NCI-H748 treated with DMSO at 0.1 percent for 48 hours (cell line): ENCODE data around the gene SLC35E4.
"Not testable (repeated sequence)": the region's sequence is repeated elsewhere in the genome, so short reads cannot be mapped to it uniquely, and the experiment has no call there.

Experiments used
- DNase-seq: peaks from one replicate; lab custom pipeline; 2025; lab: John Stamatoyannopoulos, UW

SLC35E4 gene

DNA sequence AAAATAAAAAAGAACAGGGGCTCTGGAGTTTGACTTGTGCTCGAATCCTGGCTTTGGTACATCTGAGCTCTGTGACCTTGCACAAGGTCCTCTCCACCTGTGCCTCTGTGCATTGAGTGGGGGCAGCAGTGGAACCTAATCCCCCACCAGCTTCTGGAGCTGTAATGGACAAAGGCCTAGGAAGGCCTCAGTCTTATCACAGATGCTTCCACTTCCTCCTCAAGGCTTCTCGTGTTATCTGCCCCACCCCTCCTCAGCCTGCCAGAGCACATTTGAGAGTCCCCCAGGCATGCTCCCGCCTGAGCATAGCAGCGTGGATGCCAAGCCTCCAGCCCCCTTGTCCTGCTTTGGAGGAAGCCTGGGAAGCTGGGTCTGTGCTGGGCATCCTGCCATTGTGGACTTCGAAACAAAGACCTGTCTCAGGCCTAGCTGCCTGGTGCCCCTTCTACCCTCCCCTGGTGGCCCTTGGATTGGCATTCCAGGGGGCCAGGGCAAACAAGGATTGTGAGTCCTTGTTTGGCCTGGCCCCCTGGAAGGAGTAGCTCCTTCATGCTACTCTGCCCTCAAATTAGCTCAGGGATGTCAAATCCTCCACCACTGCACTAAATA, 15.0 kb downstream of the SLC35E4 start:
- no peak for DNase-seq

DNA sequence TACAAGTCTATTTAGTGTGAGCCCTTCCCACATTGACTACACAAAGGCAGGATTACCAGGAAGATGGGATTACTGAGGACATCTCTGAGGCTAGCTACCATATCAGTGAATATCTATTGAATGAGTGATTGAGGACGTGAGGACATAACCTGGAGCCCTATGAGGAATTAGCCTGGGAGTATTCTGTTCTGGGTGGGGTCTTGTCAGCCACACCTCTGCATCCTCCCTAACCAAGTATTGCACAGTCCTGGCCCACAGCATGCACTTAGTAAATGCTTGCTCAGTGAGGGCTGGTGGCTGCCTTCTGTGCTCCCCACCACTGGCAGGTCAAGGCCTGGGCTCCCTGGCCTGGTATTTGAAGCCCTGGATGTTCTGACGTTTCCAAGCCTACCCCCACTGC, 17.3 kb downstream of the SLC35E4 start:
- DNase-seq = no peak

DNA sequence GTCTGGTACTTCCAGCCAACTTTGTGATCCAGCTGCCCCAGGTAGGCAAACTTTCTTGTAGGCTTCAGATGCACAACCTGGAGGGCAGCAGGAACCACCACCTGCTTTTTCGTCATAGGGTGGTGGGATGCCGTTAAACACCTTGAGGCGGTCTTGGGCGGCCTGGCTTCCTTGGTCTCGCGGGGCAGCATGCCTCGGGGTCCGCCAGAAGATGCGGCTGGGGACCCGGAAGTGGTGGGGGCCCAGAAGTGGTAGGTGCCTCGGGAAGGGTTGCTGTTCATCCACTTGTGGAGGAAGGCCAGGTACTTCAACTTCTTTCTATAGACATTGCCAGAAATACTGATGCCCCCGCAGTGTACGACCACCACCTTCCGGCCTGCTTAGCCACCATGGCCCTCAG, 18.8 kb downstream of the SLC35E4 start:
- no peak for DNase-seq

DNA sequence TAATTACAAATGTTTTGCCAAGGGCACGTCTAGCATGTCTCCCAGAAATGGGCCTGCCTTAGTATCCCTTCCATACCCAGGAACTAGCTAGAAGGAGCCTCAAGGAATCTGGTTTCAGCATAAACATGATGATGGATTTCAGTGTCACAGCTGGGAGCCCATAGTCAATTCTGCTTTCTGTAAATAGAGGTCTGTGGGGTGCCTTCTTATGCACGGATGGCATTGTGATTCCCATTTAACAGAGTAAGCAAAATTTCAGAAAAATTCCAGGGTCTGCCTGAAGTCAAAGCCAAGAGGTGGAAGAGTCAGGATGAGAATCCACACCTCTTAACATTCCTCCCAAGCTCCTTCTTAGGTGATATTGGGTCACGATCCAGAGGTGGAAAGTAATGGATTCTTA, 20.0 kb downstream of the SLC35E4 start:
- no peak for DNase-seq

DNA sequence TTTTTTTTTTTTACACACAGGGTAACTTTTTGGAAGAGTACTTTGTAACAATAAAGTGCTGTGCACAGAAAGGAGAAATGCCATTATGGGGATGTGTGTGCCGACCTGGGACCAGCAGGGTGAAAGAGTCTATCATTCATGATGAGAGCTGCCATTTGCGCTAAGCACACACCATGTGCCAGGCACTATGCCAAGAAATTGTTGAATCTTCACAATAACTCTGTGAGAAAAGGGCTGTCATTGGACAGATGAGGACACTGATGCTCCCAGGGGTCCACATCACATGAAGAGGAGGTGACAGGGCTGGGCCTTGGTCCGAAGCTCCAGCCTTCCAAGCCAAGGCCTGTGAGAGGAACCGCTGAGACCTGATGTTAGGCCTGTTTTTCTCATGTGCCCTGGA, 26.5 kb downstream of the SLC35E4 start:
- peak; percentile 25 for DNase-seq

DNA sequence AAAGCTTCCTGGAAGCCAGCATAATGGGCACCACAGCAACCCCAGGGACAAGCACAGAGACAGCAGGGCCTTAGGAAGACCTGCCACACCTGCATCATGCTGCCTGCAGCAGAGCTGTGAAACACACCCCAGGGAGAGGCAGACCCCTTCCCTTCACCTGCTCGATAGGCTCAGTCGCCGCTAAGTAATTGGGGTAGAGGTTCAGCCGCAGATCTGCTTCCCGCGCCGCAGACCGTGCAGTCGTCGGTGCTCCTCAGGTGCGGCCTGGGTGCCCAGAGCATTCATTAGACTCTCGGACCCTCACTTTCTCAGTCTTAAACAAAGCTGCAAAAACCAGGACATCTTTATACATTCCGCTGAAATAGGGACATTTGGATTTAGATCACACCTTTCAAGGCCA, 29.2 kb downstream of the SLC35E4 start:
- DNase-seq = no peak

DNA sequence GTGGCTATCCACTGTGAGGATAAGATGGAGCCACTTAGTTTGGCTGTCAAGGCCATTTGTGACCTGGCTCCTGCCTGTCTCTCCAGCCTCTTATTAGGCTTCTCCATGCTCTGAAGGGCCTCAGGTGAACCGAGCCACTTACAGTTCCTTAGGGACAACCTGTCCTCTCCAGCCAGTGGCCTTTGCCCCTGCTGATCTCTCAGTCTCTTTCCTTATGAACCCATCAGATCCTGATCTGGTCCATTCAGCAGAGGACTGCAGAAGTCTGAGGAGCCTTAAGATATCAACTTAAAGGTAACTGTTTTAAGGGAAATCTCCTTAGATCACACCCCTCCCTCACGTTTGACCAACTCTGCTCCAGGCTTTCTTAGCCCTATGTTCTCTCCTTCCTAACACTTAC, 29.7 kb downstream of the SLC35E4 start:
- DNase-seq = no peak

DNA sequence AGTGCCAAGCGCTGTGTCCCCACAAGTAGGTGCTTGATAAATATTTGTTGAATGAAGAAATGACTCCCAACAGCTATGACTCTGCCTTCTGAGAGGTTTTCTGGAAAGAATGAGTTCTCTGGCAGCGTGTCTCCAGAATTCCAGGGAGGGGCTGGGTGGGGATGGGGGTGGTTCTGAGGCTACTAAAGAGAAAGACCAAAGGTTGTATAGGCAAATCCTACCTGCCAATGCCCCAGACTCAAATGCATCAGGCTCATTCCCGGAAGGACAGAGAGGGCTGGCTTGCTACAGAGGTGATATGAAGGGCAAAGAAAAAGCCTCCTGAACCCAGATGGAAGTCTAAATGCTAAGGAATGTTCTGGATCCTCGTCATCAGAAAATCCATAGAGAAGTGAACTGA, 30.2 kb downstream of the SLC35E4 start:
- DNase-seq = no peak

DNA sequence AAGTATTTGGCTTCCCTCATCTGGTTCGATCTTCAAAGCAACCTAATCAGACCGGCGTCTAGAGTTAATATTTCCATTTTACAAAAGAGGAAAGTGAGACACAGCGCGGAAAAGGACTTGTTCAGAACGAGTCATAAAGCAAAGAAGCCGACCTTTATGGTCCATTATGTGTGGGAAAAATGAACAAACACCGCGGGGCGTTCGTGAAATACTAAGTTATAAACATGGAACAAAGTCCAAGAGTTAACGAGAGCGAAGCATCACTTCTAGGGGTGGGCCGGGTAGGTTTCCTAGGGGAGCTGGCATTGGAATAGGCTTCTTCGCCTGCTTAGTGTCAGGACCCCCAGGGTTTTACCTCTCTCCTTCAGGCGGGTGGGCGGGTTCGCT, 31.5 kb downstream of the SLC35E4 start:
- DNase-seq = no peak

DNA sequence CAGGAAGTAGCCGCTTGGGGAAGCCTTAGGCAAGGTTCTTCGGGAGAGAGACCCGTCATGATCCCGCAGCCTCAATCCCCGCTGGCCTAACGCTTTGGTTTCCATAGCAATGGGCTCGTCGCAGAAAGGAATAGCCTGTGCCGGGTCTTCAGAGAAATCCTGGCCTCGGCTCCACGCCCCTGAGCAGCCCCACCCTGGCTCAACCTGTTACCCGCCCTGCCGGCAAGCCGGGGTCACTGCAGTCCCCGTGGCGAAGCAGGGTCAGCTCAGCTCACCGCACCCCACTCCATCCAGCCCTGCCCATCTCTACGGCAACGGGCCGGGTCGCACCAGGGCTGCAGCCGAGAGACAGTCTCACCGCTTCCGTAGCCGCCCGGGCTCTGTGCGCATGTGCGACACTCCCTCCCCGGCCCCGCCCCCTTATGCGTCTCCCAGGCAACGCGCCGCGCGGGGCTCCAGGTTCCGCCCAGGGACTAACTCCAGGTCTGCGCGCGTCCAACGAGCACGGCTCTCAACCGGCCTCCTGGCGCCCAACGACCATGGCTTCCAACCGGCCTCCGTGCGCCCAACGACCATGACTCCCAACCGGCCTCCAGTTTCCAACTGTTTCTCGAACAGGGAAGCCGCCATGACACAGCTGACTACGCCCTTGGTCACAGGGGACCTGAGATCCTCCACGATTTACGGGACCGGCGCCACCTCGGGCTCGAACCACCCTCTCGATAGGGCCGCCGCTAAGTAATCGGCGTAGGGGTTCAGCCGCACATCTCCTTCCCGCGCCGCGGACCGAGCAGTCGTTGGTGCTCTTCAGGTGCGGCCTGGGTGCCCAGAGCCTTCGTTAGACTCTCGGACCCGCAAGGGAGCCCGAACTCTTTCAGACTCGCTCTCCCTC, 32.2 kb downstream of the SLC35E4 start, which contains the start of gene DUSP18:
Gene DUSP18, minus strand, starts transcription at position 382 of the 892 bp plus-strand sequence. CDS start 3,872 bp downstream, outside the sequence.
- peak; percentile 83 for DNase-seq

DNA sequence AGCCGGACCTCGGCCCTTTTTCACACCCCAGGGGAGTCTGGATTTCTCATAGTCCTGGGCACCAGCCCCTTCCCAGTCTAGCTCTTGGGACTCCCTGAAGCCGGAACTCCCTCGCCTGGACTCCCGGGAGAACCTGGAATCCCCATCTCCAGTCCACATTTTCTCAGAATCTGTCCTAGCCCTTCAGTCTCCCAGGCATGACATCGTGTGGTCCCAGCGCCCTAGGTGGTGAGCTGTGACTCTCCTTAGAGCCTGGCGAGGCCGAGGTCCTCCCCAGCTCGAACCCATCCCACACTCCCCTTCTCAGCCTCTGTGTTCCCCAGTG, 32.8 kb downstream of the SLC35E4 start:
- DNase-seq = no peak

DNA sequence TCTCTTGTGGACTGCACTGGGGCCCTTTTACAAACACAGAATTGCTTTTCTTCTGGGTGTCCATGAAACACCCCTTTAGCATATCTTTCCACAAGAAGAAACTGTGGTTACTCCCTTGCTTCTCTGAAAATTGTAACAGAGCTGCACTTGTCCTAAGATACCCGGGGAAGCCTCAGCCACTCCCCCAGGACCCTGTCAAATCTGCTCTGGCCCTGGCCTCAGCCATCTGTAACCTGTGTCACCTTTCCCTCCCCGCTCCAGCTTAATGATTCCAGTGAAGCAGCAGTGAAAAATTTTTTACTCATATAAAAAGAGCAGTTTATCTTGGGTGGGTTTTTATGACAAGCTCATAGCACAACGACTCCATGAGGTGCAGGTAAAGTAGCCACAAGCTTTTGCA, 35.5 kb downstream of the SLC35E4 start:
- no peak for DNase-seq

DNA sequence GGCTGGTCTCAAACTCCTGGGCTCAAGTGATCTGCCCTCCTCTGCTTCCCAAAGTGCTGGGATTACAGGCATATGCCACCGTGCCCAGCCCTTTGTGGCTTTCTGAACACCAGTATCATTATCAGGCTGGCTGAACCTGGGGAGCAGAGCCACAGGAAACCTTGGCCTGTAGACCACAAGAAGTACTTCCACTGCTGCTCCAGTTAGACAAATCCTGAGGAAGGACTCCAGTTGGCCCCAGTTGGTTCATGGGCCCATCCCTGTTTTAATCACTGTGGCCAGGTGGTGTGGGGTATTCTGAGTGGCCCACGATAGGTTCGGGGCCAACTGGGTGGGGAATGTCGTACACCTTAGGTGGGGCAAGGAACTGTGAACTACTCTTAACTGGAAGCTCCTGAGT, 37.6 kb downstream of the SLC35E4 start:
- no peak for DNase-seq

DNA sequence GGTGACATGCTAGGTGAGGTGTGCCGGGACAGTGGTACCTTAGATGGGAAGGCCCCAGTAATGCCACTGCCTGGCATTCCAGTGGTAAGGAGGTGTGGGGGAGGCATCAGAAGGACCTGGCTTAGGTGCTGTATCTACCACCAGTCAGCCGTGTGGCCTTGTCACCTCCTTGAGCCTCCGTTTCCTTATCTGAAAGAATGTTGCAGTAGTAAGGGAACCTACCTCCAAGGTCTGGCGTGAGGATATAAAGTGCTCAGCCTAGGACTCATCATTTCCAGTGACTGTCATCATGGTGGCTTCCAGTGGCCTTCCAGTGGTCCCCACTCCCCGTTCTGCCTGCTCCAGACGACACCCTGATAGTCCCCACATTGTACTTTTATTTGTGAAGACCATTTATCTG, 38.9 kb downstream of the SLC35E4 start:
- no peak for DNase-seq

DNA sequence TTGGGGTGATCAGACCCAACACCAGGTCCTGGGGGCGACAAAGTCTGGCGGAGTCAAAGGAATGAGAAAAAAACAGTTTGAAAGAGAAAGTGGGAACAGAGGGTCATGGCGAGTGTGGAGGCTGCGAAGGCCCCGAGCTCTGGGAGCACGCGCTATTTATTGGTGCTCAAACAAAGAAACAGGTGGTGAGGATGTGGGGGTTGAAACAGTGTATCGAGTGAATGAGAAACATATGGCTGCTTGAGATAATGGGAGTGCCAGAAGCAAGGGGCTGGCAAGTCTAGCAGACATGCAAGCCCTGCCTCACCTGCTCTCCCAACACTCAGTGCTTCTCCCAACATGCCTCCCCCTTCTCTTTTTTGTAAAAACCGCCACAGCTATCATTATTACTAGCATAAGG, 39.9 kb downstream of the SLC35E4 start:
- DNase-seq = no peak

DNA sequence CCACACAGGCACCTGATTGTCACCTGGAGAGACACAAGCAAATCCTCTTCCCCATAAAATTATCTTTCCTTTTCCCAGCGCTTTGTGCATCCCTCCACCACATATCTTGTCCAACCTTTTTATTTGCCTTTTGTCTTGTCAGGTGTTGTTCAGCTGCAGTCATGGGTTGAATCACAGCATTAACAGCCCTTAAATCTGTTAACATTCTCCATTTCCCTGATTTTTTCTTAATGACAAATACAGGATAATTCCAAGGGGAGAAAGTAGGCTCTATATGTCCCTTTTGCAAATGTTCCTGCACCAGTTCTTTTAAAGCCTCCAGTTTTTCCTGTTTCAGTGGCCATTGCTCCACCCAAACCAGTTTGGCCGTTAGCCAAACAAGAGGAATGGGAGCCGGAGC, 41.0 kb downstream of the SLC35E4 start:
- DNase-seq = not testable (repeated sequence)

DNA sequence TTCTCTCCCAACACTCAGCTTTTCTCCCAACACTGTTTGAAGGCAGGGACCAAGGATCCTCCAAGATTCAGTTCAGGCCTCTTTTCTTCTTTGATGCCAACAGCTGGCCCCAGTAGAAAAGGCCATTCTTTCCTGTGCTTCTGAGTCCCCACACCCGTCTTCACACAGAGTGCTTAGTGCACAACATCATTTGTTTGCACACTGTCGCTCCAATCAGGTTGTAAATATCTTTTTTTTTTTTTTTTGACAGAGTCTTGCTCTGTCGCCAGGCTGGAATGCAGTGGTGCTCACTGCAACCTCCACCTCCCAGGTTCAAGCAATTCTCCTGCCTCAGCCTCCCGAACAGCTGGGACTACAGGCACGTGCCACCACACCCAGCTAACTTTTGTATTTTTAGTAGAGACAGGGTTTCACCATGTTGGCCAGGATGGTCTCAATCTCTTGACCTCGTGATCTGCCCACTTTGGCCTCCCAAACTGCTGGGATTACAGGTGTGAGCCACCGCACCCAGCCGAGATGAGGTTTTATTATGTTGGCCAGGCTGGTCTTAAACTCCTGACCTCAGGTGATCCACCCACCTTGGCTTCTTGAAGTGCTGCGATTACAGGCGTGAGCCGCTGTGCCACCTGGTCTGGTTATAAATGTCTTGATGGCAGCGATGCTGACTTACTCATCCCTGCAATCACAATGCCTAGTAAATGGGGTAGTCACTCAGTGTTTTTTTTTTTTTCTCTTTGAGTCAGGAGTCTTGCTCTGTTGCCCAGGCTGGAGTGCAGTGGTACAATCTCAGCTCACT, 44.5 kb downstream of the SLC35E4 start:
- not testable (repeated sequence) for DNase-seq

DNA sequence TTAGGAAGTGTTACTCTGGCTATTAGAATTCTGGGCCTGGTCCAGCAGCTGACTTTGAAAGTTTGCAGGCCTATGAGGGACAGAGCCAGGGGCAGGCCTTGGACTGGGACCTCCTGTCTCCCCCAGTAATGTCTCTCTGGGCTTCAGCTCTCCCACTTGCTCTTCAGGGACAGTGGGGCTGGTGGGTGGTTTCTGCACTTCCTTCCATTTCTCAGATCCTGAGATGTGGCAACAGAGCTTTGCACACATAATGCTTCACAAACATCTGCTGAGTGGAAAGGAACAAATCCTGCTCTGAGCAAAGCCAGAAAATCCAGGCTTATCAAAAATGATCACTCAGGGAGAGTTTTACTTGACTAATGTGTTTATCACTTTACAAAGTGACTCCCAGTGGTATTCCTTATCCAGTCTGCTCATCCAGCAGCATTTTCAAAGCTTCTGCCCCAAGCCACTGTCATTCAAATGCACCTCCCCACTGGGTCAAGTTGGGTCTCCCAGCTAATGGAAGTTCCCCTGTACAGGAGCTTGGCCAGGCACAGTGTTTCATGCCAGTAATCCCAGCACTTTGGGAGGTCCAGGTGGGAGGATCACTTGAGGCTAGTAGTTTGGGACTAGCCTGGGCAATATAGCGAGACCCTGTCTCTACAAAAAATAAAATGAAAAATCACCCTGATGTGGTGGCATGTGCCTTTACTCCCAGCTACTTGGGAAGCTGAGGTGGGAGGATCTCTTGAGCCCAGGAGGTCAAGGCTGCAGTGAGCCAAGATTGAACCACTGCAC, 45.6 kb downstream of the SLC35E4 start:
- DNase-seq = no peak

DNA sequence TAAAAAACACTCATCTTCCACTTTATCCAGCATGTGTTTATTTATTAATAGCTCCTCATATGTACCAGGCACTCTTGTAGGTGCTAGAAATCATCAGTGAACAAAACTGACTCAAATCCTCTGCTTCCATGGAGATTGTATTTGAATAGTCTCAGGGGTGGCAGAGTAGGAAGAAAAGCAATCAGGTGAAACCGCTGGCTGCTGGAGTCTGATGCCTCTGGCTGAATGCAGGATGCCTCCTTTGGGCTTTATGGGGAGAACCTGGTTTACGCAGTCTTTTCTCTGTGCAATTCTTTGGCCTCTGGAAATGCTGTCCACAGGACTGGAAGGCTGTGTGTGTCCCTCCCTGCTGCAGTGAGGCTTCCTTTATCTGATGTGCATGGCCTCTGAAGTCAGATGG, 46.2 kb downstream of the SLC35E4 start:
- DNase-seq = no peak

DNA sequence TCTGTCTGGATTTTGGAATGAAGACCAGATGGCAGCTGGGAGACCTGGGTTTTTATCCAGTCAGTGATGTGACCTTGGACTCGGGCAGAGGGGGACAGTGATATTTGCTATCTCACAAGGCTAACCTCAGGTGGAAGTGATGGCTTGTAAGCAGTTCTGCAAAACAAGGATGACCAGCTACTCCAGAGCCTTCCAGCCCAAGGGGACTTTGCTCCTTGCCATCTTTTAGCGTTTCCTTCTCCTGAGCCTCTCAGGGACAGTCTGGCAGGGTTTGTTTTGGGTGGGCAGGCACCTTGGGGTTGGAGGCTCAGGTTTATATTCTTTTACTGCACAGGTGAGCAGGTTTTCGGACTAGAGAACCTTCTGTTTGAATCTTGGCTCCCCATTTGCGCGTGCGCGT, 49.6 kb downstream of the SLC35E4 start:
- DNase-seq = no peak

DNA sequence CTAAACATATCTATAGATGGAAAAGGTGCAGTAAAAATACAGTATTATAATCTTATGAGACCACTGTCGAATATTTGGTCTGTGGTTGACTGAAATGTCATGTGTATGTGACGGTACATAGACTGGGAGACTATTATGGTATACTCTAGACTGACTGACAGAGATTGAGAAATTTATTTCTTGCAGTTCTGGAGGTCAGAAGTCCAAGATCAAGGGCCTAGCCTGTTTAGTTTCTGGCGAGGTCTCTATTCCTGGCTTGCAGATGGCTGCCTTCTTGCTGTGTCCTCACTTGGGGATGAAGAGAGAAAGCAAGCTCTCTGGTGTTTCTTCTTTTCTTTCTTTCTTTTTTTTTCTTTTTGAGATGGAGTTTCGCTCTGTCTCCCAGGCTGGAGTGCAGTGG, 51.8 kb downstream of the SLC35E4 start:
- no peak for DNase-seq

DNA sequence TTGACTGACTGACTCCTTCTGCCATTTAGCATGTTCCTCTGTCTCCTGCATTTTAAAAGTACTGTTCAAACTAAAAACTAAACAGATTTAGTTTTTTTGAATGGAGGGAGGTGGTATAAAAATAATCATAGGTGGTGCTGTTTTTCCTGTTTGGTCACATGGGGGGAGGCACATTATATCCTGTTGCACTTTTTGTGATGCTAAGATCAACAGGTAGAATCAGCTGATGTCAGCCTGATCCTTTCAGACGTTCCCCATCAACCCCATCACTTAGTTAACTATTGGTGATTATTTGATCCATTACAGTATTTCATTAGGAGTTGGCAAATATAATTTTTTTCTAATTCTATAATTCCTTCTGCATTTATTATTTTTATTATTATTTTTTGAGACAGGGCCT, 54.0 kb downstream of the SLC35E4 start:
- DNase-seq = no peak
